ENCODE measurements around the gene TMEM119. TPM values are rescaled to one million over a fixed set of nuclear protein-coding genes. Genes with fewer than 3 reads are reported as not detected.

The TMEM119 gene
- total RNA-seq, 1 donor from 2014 or later, result 0.79 TPM

- TF ChIP-seq, protein P1, sequence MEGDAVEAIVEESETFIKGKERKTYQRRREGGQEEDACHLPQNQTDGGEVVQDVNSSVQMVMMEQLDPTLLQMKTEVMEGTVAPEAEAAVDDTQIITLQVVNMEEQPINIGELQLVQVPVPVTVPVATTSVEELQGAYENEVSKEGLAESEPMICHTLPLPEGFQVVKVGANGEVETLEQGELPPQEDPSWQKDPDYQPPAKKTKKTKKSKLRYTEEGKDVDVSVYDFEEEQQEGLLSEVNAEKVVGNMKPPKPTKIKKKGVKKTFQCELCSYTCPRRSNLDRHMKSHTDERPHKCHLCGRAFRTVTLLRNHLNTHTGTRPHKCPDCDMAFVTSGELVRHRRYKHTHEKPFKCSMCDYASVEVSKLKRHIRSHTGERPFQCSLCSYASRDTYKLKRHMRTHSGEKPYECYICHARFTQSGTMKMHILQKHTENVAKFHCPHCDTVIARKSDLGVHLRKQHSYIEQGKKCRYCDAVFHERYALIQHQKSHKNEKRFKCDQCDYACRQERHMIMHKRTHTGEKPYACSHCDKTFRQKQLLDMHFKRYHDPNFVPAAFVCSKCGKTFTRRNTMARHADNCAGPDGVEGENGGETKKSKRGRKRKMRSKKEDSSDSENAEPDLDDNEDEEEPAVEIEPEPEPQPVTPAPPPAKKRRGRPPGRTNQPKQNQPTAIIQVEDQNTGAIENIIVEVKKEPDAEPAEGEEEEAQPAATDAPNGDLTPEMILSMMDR (IDR thresholded peaks at IDR 0.05; ENCODE audit: insufficient read depth, low read length, severe bottlenecking), result no peak
- DNase-seq (ENCODE audit: low read depth) (peak; percentile 26), FAIRE-seq (no peak)
- peaks cover 19% of the 10 kb centered on the region for H3K36me3 ChIP-seq (ENCODE audit: control insufficient read depth, insufficient read depth, low read length)
- no peak overlapping the region for H3K4me3 ChIP-seq (ENCODE audit: low read depth, low read length)
- no peaks in the 10 kb centered on the region for H3K27me3 ChIP-seq (ENCODE audit: control insufficient read depth, insufficient read depth, low read length)
These were observed 26.9 kb downstream of the TMEM119 start for GRCh38 chr12:108570743-108571608.

DNA sequence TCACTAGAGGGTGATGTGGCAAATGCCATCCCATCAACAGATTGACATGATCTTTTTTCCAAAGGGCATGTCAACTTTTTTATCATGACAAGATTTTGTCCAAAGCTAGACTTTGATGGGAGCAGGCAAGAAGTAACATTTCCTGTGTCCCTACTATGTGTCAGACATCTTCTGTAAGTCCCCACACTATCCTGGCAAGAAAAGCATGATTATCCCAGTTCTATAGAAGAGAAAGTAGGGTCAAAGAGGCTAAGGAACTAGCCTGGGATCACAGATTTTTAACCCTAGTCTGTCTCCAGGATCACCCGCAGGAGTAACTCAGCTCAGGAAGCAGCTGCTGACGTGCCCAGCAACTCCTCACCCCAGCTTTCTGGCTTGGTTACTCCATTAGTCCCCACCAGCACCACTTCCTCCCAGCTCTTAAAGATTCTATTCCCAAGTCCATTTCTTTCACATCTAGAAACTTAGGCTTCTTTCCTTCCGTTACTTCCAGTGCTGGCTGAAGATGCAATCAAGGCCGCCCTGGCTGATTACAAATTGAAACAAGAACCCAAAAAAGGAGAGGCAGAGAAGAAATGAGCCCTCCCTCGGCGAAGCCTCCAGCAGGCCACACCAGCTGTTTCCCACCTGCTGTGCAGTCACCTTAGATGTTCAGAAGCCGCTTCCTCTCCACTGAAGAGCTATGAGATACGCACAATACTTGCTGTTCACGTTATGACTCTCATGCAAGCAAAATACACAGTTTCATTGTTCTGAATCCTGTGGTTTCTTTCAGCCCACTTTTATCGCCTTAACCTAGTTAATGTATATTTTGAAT is 29.3 kb downstream of the TMEM119 start:
- DNase-seq (ENCODE audit: low read depth) (no peak), FAIRE-seq (no peak)
- Histone ChIP-seq H3K36me3 (ENCODE audit: control insufficient read depth, insufficient read depth, low read length) (peaks cover 29% of the 10 kb centered on the region), H3K27me3 (ENCODE audit: control insufficient read depth, insufficient read depth, low read length) (no peaks in the 10 kb centered on the region), H3K4me3 (ENCODE audit: low read depth, low read length) (no peak overlapping the region)
- TF ChIP-seq, protein P1 (IDR thresholded peaks at IDR 0.05; ENCODE audit: insufficient read depth, low read length, severe bottlenecking), result no peak

DNA sequence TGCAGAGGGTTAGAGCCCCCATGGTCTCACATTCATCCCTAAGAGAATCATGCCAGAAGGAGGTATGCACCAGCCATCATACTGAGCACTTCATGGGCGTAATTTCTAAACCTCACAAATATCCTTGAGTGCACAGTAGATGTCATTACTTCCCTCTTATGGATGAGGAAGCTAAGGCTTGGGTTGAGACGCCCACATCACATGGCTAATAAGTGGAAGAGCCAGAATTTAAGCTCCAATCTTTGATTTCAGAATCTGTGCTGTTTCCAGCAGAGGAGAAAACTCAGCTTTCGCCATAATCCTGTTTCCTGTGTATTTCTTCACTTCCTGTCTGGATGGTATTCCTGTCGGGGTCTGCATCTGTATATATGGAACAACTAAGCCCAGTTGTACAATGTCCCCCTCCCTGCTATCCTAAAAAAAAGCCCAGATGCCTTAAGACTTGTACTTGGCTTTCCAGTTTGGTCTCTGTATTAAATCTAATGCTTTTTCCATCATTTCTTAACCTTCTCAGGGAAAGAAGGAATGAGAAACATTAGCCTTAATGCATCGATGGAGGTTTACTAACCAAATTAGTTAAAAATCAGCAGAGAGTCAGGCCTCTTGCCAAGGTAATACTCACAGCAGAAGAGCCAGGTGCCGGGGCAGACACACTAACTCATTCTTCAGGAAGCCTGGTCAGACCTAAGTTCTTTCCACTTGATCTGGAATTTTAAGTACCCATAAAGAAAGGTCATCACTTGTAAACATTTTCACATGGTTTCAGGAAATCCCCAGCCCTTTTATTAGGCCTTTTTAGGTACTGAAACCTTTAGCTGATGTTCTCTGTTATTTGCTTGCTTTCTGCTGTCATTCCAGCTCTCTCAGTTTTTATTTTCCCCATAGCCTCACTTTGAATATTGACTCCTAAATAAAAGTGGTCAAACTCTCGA is 30.2 kb downstream of the TMEM119 start:
- FAIRE-seq (no peak), DNase-seq (ENCODE audit: low read depth) (no peak)
- Histone ChIP-seq H3K36me3 (ENCODE audit: control insufficient read depth, insufficient read depth, low read length) (peaks cover 29% of the 10 kb centered on the region), H3K27me3 (ENCODE audit: control insufficient read depth, insufficient read depth, low read length) (no peaks in the 10 kb centered on the region), H3K4me3 (ENCODE audit: low read depth, low read length) (no peak overlapping the region)
- TF ChIP-seq, protein P1 (IDR thresholded peaks at IDR 0.05; ENCODE audit: insufficient read depth, low read length, severe bottlenecking), result no peak

DNA sequence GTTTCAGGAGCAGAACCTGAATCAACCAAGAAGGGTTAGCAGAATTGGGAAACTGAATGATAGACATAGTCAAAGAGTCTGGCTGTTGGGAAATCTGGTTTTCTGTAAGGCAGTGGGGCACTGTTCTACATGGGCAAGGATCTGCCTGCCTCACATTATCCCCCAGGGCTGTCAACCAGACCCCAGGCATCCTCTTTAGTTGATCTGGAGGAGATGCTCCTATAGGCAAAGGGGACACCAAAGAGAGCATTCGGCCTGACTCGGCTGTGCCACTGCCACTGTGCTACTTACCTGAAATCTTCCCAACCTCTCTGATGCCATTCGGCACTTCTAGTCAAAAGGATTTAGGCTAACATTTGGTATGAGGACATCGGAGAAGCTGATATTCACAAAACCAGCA is 31.4 kb downstream of the TMEM119 start:
- Histone ChIP-seq H3K4me3 (ENCODE audit: low read depth, low read length) (no peak overlapping the region), H3K36me3 (ENCODE audit: control insufficient read depth, insufficient read depth, low read length) (peaks cover 29% of the 10 kb centered on the region), H3K27me3 (ENCODE audit: control insufficient read depth, insufficient read depth, low read length) (no peaks in the 10 kb centered on the region)
- FAIRE-seq (no peak), DNase-seq (ENCODE audit: low read depth) (no peak)
- TF ChIP-seq, protein P1 (IDR thresholded peaks at IDR 0.05; ENCODE audit: insufficient read depth, low read length, severe bottlenecking), result no peak

DNA sequence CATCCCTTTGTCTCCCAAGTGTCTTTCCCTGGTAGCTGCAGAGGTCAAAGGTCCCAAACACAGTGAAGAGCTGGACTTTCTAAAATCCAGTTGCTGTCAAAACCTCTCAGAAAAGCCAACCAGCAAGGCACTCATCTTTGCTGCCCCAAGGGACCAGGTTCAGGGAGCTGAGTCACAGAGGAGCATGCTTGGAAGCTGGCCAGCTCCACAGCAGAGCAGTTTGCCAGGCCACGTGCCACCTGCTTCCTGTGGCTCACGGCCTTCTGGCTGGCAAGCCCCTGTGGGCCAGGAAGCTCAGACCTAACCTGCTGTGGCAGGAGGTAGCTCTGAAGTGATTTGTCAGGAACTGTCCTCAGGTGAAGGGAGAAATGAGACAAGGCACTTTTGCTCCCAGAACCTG is 31.9 kb downstream of the TMEM119 start:
- no peak for FAIRE-seq
- TF ChIP-seq, protein P1 (IDR thresholded peaks at IDR 0.05; ENCODE audit: insufficient read depth, low read length, severe bottlenecking), result no peak
- Histone ChIP-seq H3K27me3 (ENCODE audit: control insufficient read depth, insufficient read depth, low read length) (no peaks in the 10 kb centered on the region), H3K4me3 (ENCODE audit: low read depth, low read length) (no peak overlapping the region), H3K36me3 (ENCODE audit: control insufficient read depth, insufficient read depth, low read length) (peaks cover 29% of the 10 kb centered on the region)
- peak; percentile 92 for DNase-seq (ENCODE audit: low read depth)
